T-cell (primary cell): Measurements from ENCODE around the gene CDC42EP1. TPM values are rescaled to one million over a fixed set of nuclear protein-coding genes. Genes with fewer than 3 reads are reported as not detected.

ENCODE experiments used
- ATAC-seq, 4 experiments: fragments of 200-7000 bp in 3 of 4; fragments of 150-1000 bp in 1 of 4; cut with Tn5 transposase; replicated peaks in 1 of 4; 1 replicate in 3 of 4; 2 replicates in 1 of 4; pipeline ENCODE4 v1.10.0; 2021; ENCODE audit warnings: moderate library complexity in 3 of 4, mild to moderate bottlenecking in 2 of 4, moderate number of reproducible peaks in 1 of 4
- CTCF ChIA-PET, 2 donors: fragments of 300-600 bp; sonication (Branson Sonifier 250); formaldehyde crosslinking; loops; one replicate each; lab custom pipeline; 2022; ENCODE audit warnings: antibody characterized with exemption in 2 of 2; lab: Charles Lee
- POLR2A ChIA-PET, 2 donors: fragments of 300-600 bp; sonication (Branson Sonifier 250); formaldehyde crosslinking; loops; one replicate each; lab custom pipeline; 2022; ENCODE audit warnings: antibody characterized with exemption in 2 of 2; lab: Charles Lee
- DNase-seq, 35 experiments: peaks; one replicate each; pipeline versions ENCODE4 v3.0.0 to v3.0.0-alpha.2; 2013 to 2023
- H3K27ac ChIP-seq: one replicate; pipeline ENCODE4 v1.5.1; 2013; ENCODE audit warnings: low read length
- H3K27me3 ChIP-seq, 2 experiments: replicated peaks in 1 of 2; 1 replicate in 1 of 2; 2 replicates in 1 of 2; pipeline versions ENCODE4 v1.6.1 to v1.7.0; 2013; ENCODE audit warnings: low read length in 1 of 2, mixed read lengths in 1 of 2; ENCODE audit not compliant: control insufficient read depth in 2 of 2, insufficient read depth in 2 of 2; ENCODE audit errors: extremely low read depth in 1 of 2
- H3K36me3 ChIP-seq, 2 donors: 1 replicate in 1 of 2; 2 replicates in 1 of 2; pipeline versions ENCODE4 v1.6.1 to v1.7.0; 2013; ENCODE audit warnings: low read length in 1 of 2; ENCODE audit not compliant: control insufficient read depth in 2 of 2, insufficient read depth in 1 of 2; ENCODE audit errors: extremely low read depth in 1 of 2
- H3K4me1 ChIP-seq, 2 experiments: 1 replicate in 1 of 2; 2 replicates in 1 of 2; pipeline versions ENCODE4 v1.6.1 to v1.7.0; 2013; ENCODE audit warnings: low read length in 2 of 2, mixed read lengths in 1 of 2; ENCODE audit not compliant: insufficient read depth in 2 of 2, control insufficient read depth in 1 of 2; ENCODE audit errors: extremely low read depth in 1 of 2
- H3K4me3 ChIP-seq, 2 donors: 1 replicate in 1 of 2; 2 replicates in 1 of 2; pipeline versions ENCODE4 v1.5.1 to v1.7.0; 2013; ENCODE audit warnings: mild to moderate bottlenecking in 2 of 2, low read length in 1 of 2, moderate library complexity in 1 of 2; ENCODE audit not compliant: control insufficient read depth in 1 of 2; ENCODE audit errors: extremely low read depth in 1 of 2
- H3K9me3 ChIP-seq: 2 replicates; pipeline ENCODE4 v1.7.0; 2013
- H3K27ac Mint-ChIP-seq, 2 donors: one replicate each; pipeline ENCODE4 v1.8.0; 2020 to 2021; ENCODE audit warnings: mild to moderate bottlenecking in 2 of 2, mixed read lengths in 2 of 2
- H3K27me3 Mint-ChIP-seq, 2 donors: one replicate each; pipeline ENCODE4 v1.8.0; 2021 to 2022; ENCODE audit warnings: mixed read lengths in 2 of 2
- H3K36me3 Mint-ChIP-seq: one replicate; pipeline ENCODE4 v1.8.0; 2021; ENCODE audit warnings: mixed read lengths
- H3K4me1 Mint-ChIP-seq, 3 donors: one replicate each; pipeline ENCODE4 v1.8.0; 2020 to 2022; ENCODE audit warnings: mixed read lengths in 3 of 3, mild to moderate bottlenecking in 1 of 3
- H3K4me3 Mint-ChIP-seq, 3 donors: one replicate each; pipeline ENCODE4 v1.8.0; 2020 to 2022; ENCODE audit warnings: mild to moderate bottlenecking in 3 of 3, mixed read lengths in 3 of 3, moderate library complexity in 3 of 3
- H3K9me3 Mint-ChIP-seq, 3 donors: one replicate each; pipeline ENCODE4 v1.8.0; 2020 to 2022; ENCODE audit warnings: mixed read lengths in 3 of 3
- WGBS: methylation state at CpG from one replicate; pipeline ENCODE4 v1.1.5; 2013; ENCODE audit warnings: missing lambda C conversion rate; ENCODE audit not compliant: insufficient coverage; 5-methylcytosine and 5-hydroxymethylcytosine counted together
- total RNA-seq, 35 experiments: library from RNA in 6 of 35; stranded (reverse) in 6 of 35; fragments of 120-200 nt in 1 of 35; gene quantifications; one replicate each; pipeline versions ENCODE4 v1.2.1 to v1.2.4 and lab custom pipeline; 2013 to 2026

Gene CDC42EP1
- total RNA-seq, 5 donors from 2014 or later (not counting 1 experiment from before 2014, with no cell fraction given): 0.47 to 0.73 (median 0.62) TPM; not detected in 2

DNA sequence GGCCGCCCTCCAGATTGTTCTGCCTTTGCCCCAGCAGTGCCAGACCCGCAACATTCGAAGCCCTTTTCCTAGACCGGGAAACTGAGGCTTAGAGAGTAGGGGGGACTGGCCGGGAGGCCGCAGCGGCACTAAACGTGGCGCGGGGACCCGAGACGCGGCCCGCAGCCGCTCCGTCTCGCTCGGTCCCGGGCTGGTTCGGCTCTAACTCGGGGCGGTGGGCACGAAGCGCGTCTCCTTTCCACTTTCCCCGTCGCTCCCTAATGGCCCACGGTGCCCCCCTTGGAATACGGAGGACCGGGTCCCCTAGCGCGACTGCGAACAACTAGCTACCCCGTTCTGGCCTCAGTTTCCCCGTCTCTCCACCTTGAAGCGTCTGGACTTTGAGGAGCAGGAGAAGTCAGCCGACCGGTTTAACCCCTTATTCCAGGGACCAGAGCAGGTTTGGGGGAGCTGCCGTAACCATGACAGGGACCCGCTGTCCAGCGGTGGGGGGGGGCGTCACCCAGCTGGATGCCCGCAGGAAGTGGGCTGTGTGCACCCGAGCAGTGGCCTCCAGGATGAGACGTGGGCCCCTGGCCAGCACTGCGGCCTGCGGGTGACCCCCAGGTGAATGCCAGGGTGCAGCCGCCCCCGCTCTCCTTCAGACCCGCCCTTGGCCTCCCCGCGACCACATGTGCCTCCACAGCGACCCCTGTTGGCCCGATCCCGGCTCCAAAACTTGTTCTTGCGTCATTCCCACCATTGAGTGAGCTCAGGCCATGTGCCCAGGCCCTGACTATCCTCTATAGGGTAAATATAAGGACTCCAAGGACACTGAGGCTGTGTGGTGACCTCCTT is 1.1 kb downstream of the CDC42EP1 start:
- ChIA-PET POLR2A (interaction anchor here in 1 of 2 donors (0.5 kb wide), 1 partner anchor 29 kb away, joined by 7 read pairs; no protein-coding TSS in a partner anchor), CTCF (interaction anchor here (0.6 to 1.3 kb wide), 9 partner anchors 11 to 1785 kb away, joined by 3 to 5 read pairs (median 3); no protein-coding TSS in a partner anchor)
- peak overlapping the region; percentile 59 to 77 (median 69) for H3K4me3 Mint-ChIP-seq
- peaks cover 18 to 30% (median 21%) of the 10 kb centered on the region in 3 donors for H3K4me1 Mint-ChIP-seq
- H3K27me3 Mint-ChIP-seq: peaks cover 22 to 54% of the 10 kb centered on the region in 2 donors
- no peaks in the 10 kb centered on the region for H3K36me3 Mint-ChIP-seq
- H3K36me3 ChIP-seq: no peaks in the 10 kb centered on the region
- DNase-seq (peak; percentile 36 to 85 (median 68)), ATAC-seq (peak; percentile 39 to 59 (median 50))
- peaks cover 9 to 35% of the 10 kb centered on the region in 2 experiments for H3K4me1 ChIP-seq
- H3K4me3 ChIP-seq: peak overlapping the region; percentile 10 to 35
- H3K27ac ChIP-seq: no peak overlapping the region
- peak overlapping the region in 1 of 2 donors; percentile 31 for H3K27ac Mint-ChIP-seq
- no peaks in the 10 kb centered on the region for H3K9me3 ChIP-seq
- H3K9me3 Mint-ChIP-seq: no peaks in the 10 kb centered on the region
- 4% methylated on average over 41 of the region's 56 CpGs for WGBS
- H3K27me3 ChIP-seq: peaks cover 2 to 77% of the 10 kb centered on the region in 2 experiments

DNA sequence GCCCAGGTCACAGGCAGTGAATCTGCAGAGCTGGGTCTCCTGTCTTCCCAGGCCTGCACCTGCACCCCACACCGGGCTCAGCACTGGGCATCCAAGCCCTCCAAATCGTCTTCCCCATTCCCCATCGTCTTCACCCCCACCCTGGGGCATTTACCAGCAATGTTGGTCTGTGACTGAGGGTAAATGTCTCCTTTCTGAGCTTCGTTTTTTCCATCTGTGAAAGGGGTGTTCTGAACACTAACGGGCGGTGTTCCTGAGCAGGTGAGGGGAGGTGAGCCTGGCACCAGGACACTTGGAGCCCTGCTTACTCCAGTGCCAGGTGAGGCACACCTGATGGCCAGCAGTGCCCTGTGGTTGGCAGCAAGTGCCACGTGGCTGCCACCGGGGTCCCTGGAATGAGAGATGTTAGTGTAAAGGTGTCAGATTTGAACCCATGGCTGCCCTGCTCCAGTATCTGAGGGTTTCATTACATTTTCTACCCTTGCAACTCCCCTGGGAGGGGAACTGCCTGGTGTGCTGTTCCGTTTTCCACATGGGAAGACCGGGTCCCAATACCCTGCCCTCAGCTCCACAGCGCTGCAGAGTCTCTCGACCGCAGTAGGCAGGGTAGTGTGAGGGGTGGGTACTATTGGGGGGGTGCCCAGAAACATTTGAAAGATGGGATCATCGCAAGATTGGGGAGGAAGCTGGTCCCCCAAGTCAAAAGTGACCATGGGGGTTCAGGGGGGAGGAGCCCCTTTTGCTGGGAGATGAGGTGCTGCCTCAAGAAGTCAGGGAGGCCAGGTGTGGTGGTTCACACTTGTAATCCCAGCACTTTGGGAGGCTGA is 2.0 kb downstream of the CDC42EP1 start:
- ATAC-seq: no peak
- H3K36me3 ChIP-seq: no peaks in the 10 kb centered on the region
- Mint-ChIP-seq H3K9me3 (no peaks in the 10 kb centered on the region), H3K36me3 (no peaks in the 10 kb centered on the region), H3K27me3 (peaks cover 17 to 49% of the 10 kb centered on the region in 2 donors), H3K4me3 (peak overlapping the region; percentile 56 to 77 (median 69)), H3K4me1 (peaks cover 27 to 34% (median 29%) of the 10 kb centered on the region in 3 donors), H3K27ac (peak overlapping the region in 1 of 2 donors; percentile 49)
- peaks cover 17 to 44% of the 10 kb centered on the region in 2 experiments for H3K4me1 ChIP-seq
- POLR2A ChIA-PET: interaction anchor here in 1 of 2 donors (0.5 kb wide), 1 partner anchor 29 kb away, joined by 7 read pairs; no protein-coding TSS in a partner anchor
- H3K27ac ChIP-seq: no peak overlapping the region
- no peak for DNase-seq
- CTCF ChIA-PET: interaction anchor here (0.6 to 1.3 kb wide), 7 partner anchors 12 to 135 kb away, joined by 3 to 5 read pairs (median 3); no protein-coding TSS in a partner anchor
- 88% methylated on average over 7 of the region's 14 CpGs for WGBS
- peaks cover 2 to 74% of the 10 kb centered on the region in 2 experiments for H3K27me3 ChIP-seq
- peak overlapping the region in 1 of 2 donors; percentile 35 for H3K4me3 ChIP-seq
- H3K9me3 ChIP-seq: no peaks in the 10 kb centered on the region

DNA sequence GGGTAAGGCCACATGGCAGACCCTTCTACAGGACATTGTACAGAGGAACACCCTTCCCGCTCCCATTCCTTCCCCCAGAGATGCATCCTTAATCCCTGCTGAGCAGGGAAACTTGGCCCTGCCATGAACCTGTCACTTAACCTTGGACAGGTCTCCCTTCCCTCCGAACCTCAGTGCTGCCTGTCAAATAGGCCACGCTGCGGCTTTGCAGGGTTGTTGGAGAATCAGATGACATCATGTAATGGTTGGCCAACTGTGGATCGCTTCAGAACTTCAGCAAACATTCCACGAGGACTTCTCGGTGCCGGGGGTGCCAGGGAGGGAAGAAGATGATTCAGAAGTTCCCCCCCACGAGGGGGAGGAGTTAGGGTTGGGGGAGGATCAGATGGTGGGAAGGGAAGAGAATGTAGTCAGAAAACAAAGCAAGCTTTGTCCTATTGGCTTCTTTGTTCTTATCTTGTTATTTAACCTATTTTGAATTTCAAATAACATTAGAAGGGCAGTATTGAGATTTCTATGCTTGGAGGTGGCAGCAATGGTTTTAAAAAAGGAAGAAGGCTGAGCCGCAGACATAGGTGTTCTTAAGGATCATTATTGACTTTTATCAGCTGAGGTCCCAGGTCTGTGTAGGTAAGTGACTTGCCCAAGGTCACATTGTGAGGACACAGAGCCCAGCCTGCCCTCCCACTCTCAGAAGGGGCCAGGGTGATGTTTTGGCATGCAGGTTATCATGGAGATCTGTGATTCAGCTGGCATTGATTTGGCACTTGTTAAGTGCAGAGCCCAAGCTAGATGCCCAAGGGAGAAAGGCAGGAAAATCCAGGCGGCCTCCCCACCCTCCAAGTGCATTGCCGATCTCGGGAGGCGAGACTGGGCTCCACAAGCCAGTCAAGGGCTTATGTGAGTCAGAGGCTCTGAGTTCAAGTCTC is 3.1 kb downstream of the CDC42EP1 start:
- ChIA-PET POLR2A (no interaction called here), CTCF (interaction anchor here in 1 of 2 donors (0.9 to 1.5 kb wide), 2 partner anchors 29 to 44 kb away, joined by 4 to 7 read pairs; no protein-coding TSS in a partner anchor)
- no peak overlapping the region for H3K4me3 Mint-ChIP-seq
- H3K27ac ChIP-seq: no peak overlapping the region
- H3K4me1 Mint-ChIP-seq: peaks cover 31 to 39% (median 34%) of the 10 kb centered on the region in 3 donors
- H3K27me3 ChIP-seq: peaks cover 2 to 79% of the 10 kb centered on the region in 2 experiments
- ATAC-seq (no peak), DNase-seq (no peak)
- no peaks in the 10 kb centered on the region for H3K36me3 ChIP-seq
- peaks cover 17 to 50% of the 10 kb centered on the region in 2 donors for H3K27me3 Mint-ChIP-seq
- no peak overlapping the region for H3K4me3 ChIP-seq
- H3K9me3 ChIP-seq: no peaks in the 10 kb centered on the region
- no peaks in the 10 kb centered on the region for H3K9me3 Mint-ChIP-seq
- no peaks in the 10 kb centered on the region for H3K36me3 Mint-ChIP-seq
- WGBS: 95% methylated on average over 8 of the region's 14 CpGs
- peaks cover 17 to 50% of the 10 kb centered on the region in 2 experiments for H3K4me1 ChIP-seq
- no peak overlapping the region for H3K27ac Mint-ChIP-seq

DNA sequence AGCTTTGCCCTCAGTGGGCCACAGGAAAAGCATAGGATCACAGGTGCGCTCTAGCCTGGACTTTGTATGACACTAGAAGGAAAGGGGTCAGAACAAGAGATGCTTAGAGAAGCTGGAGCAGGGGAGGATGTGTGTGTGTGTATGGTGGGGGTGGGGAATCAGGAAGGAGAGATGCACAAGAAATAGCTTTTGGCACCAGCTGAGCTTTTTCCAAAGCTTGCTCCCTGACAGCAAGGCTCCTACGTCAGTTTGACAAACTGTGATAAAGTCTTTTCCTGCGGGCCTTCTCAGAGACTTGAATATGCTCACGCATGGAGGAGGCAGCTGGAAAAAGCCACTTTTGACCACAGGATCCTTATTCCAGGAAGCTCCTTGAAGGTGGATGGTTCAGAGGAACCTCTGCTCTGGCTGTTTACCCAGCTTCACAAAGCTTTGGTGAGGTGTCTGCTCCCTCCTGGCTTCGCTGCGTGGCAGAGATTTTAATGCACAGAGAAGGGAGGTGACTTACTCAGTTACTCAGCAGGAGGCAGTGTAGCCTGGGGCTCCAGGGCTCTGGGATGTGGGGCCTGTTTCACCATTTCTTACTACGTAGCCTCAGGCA is 3.9 kb downstream of the CDC42EP1 start:
- peaks cover 2 to 82% of the 10 kb centered on the region in 2 experiments for H3K27me3 ChIP-seq
- Mint-ChIP-seq H3K4me1 (peaks cover 31 to 39% (median 34%) of the 10 kb centered on the region in 3 donors), H3K36me3 (no peaks in the 10 kb centered on the region), H3K27ac (no peak overlapping the region), H3K9me3 (no peaks in the 10 kb centered on the region), H3K27me3 (peaks cover 17 to 43% of the 10 kb centered on the region in 2 donors), H3K4me3 (no peak overlapping the region)
- no peak for DNase-seq
- no peaks in the 10 kb centered on the region for H3K36me3 ChIP-seq
- 94% methylated on average over 3 of the region's 7 CpGs for WGBS
- no peaks in the 10 kb centered on the region for H3K9me3 ChIP-seq
- ChIA-PET CTCF (interaction anchor here in 1 of 2 donors (0.9 to 4.2 kb wide), 3 partner anchors 23 to 43 kb away, joined by 4 to 59 read pairs (median 7); no protein-coding TSS in a partner anchor), POLR2A (no interaction called here)
- peaks cover 17 to 50% of the 10 kb centered on the region in 2 experiments for H3K4me1 ChIP-seq
- H3K4me3 ChIP-seq: no peak overlapping the region
- ATAC-seq: no peak
- H3K27ac ChIP-seq: no peak overlapping the region

DNA sequence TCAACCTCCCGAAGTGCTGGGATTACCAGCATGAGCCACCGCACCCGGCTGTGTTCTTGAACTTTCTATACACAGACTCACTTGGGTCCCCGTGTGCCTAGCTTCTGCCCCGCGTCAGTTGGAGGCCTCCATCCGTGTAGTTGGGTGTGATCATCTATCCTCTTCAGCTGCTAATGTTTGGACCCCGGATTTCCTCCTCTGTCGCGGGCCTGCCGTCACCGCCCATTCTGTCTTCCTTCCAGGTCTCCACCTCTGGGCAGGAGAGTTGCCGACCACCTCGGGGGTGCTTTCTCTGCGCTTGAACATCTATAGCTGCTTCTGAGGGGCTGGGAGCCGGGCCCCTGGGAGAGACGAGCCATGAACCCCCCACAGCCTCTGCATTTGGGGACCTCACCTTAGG is 5.5 kb downstream of the CDC42EP1 start:
- Histone ChIP-seq H3K4me3 (no peak overlapping the region), H3K27ac (no peak overlapping the region), H3K27me3 (peaks cover 2 to 74% of the 10 kb centered on the region in 2 experiments), H3K4me1 (peaks cover 17 to 42% of the 10 kb centered on the region in 2 experiments), H3K9me3 (no peaks in the 10 kb centered on the region), H3K36me3 (no peaks in the 10 kb centered on the region)
- Mint-ChIP-seq H3K27ac (no peak overlapping the region), H3K4me3 (peak overlapping the region in 1 of 3 donors; percentile 70), H3K27me3 (peaks cover 12 to 35% of the 10 kb centered on the region in 2 donors), H3K9me3 (no peaks in the 10 kb centered on the region), H3K36me3 (no peaks in the 10 kb centered on the region), H3K4me1 (peaks cover 28 to 35% (median 34%) of the 10 kb centered on the region in 3 donors)
- ChIA-PET POLR2A (interaction anchor here in 1 of 2 donors (0.5 kb wide), 1 partner anchor 100 kb away, joined by 3 read pairs; no protein-coding TSS in a partner anchor), CTCF (interaction anchor here (0.6 to 4.2 kb wide), 10 partner anchors 25 to 444 kb away, joined by 3 to 59 read pairs (median 8); partner anchors contain the start of gene PDXP (in 1 of the 2))
- ATAC-seq: no peak
- 43% methylated on average over 9 of the region's 17 CpGs for WGBS
- DNase-seq: no peak
